ENCODE data around the gene CXXC4.

GRCh38 chr4:104500442-104500841, 5.7 kb upstream of the CXXC4 start:
- TF ChIP-seq CTCF (IDR thresholded peaks at IDR 0.05) (no peak), POLR2AphosphoS5 (IDR thresholded peaks at IDR 0.05) (no peak)
